Liver (tissue), 9 donors: ENCODE results near the gene CCNB2. TPM values are rescaled to one million over a fixed set of nuclear protein-coding genes. Genes with fewer than 3 reads are reported as not detected.

Source experiments
- DNase-seq: peaks from one replicate; pipeline ENCODE4 v3.0.0-alpha.2; 2017; ENCODE audit warnings: low spot score
- H3K27ac ChIP-seq, 2 donors: one replicate each; pipeline ENCODE4 v1.7.0; 2013; ENCODE audit warnings: inconsistent platforms in 2 of 2, low read length in 2 of 2, control low read depth in 1 of 2, low read depth in 1 of 2, mild to moderate bottlenecking in 1 of 2
- H3K27me3 ChIP-seq, 4 donors: one replicate each; pipeline versions ENCODE4 v1.6.1 to v1.7.0; 2013; ENCODE audit warnings: low read length in 3 of 4, inconsistent platforms in 1 of 4, mild to moderate bottlenecking in 1 of 4, moderate library complexity in 1 of 4; ENCODE audit not compliant: control insufficient read depth in 4 of 4, insufficient read depth in 4 of 4
- H3K36me3 ChIP-seq, 4 donors: one replicate each; pipeline versions ENCODE4 v1.6.1 to v1.7.0; 2013; ENCODE audit warnings: low read length in 3 of 4, mild to moderate bottlenecking in 3 of 4, low read depth in 1 of 4, moderate library complexity in 1 of 4; ENCODE audit not compliant: control insufficient read depth in 4 of 4, insufficient read depth in 3 of 4
- H3K4me1 ChIP-seq, 4 donors: one replicate each; pipeline versions ENCODE4 v1.6.1 to v1.7.0; 2013; ENCODE audit warnings: low read length in 3 of 4, mild to moderate bottlenecking in 3 of 4, moderate library complexity in 1 of 4; ENCODE audit not compliant: control insufficient read depth in 4 of 4, insufficient read depth in 4 of 4
- H3K4me3 ChIP-seq, 3 donors: one replicate each; pipeline versions ENCODE4 v1.6.1 to v1.7.0; 2013; ENCODE audit warnings: low read length in 3 of 3, control low read depth in 1 of 3, low read depth in 1 of 3, mild to moderate bottlenecking in 1 of 3
- H3K9ac ChIP-seq, 2 donors: one replicate each; pipeline ENCODE4 v1.7.0; 2013; ENCODE audit warnings: low read length in 2 of 2, mild to moderate bottlenecking in 2 of 2, moderate library complexity in 2 of 2, control low read depth in 1 of 2, low read depth in 1 of 2
- H3K9me3 ChIP-seq, 4 donors: one replicate each; pipeline versions ENCODE4 v1.6.1 to v1.7.0; 2013; ENCODE audit warnings: low read length in 3 of 4; ENCODE audit not compliant: control insufficient read depth in 4 of 4
- EGR1 ChIP-seq, 2 donors: IDR thresholded peaks; 2 replicates each; pipeline ENCODE4 v1.6.1; 2016 to 2018; ENCODE audit warnings: antibody characterized with exemption in 2 of 2, low read depth in 2 of 2
- FOXA1 ChIP-seq: IDR thresholded peaks from 2 replicates; pipeline ENCODE4 v1.6.1; 2016; ENCODE audit warnings: antibody characterized with exemption
- FOXA2 ChIP-seq: IDR thresholded peaks from 2 replicates; pipeline ENCODE4 v1.6.1; 2016; ENCODE audit warnings: antibody characterized with exemption
- GABPA ChIP-seq, 2 donors: IDR thresholded peaks in 1 of 2; conservative IDR thresholded peaks in 1 of 2; 2 replicates each; pipeline ENCODE4 v1.6.1; 2016; ENCODE audit warnings: antibody characterized with exemption in 2 of 2, mild to moderate bottlenecking in 1 of 2, moderate library complexity in 1 of 2
- HNF4A ChIP-seq, 2 donors: conservative IDR thresholded peaks; 2 replicates each; pipeline ENCODE4 v1.6.1; 2016; ENCODE audit warnings: antibody characterized with exemption in 2 of 2, mild to moderate bottlenecking in 2 of 2
- HNF4G ChIP-seq: IDR thresholded peaks from 2 replicates; pipeline ENCODE4 v1.6.1; 2016; ENCODE audit warnings: antibody characterized with exemption
- JUND ChIP-seq, 2 donors: IDR thresholded peaks; 2 replicates each; pipeline ENCODE4 v1.6.1; 2016; ENCODE audit warnings: antibody characterized with exemption in 2 of 2
- MAX ChIP-seq: IDR thresholded peaks from 2 replicates; pipeline ENCODE4 v1.6.1; 2016; ENCODE audit warnings: antibody characterized with exemption
- NR2F2 ChIP-seq: IDR thresholded peaks from 2 replicates; pipeline ENCODE4 v1.6.1; 2016; ENCODE audit warnings: antibody characterized with exemption
- RAD21 ChIP-seq, 2 donors: IDR thresholded peaks; 2 replicates each; pipeline ENCODE4 v1.6.1; 2016; ENCODE audit warnings: antibody characterized with exemption in 2 of 2, mild to moderate bottlenecking in 2 of 2
- RXRA ChIP-seq, 2 donors: IDR thresholded peaks; 2 replicates each; pipeline ENCODE4 v1.6.1; 2017 to 2018; ENCODE audit warnings: antibody characterized with exemption in 2 of 2, mild to moderate bottlenecking in 1 of 2
- SP1 ChIP-seq: IDR thresholded peaks from 2 replicates; pipeline ENCODE4 v1.6.1; 2018; ENCODE audit warnings: antibody characterized with exemption, mild to moderate bottlenecking
- TAF1 ChIP-seq: conservative IDR thresholded peaks from 2 replicates; pipeline ENCODE4 v1.6.1; 2016; ENCODE audit warnings: antibody characterized with exemption, mild to moderate bottlenecking
- YY1 ChIP-seq: IDR thresholded peaks from 2 replicates; pipeline ENCODE4 v1.6.1; 2016; ENCODE audit warnings: antibody characterized with exemption, mild to moderate bottlenecking
- WGBS: extraction: QIAGEN DNeasy Blood & Tissue Kit; methylation state at CpG from one replicate; pipeline ENCODE4 v1.1.7; 2013; 5-methylcytosine and 5-hydroxymethylcytosine counted together
- polyA plus RNA-seq, 2 donors: library from polyadenylated mRNA; stranded (reverse) in 1 of 2; unstranded in 1 of 2; fragments of 200-250 nt in 1 of 2; fragments of >200 nt in 1 of 2; fragmentation: Nextera tagmentation in 1 of 2; extraction: Ambion mirVana in 1 of 2; gene quantifications; one replicate each; pipeline versions ENCODE4 v1.2.1 to v1.2.3, GENCODE V29; 2013 to 2015
- total RNA-seq, 2 donors: library from RNA; depleted of rRNA; stranded (reverse); fragments of >200 nt; gene quantifications; one replicate each; pipeline ENCODE4 v1.2.3, GENCODE V29; 2014
- TF ChIP-seq, protein P1 (sequence below): IDR thresholded peaks from 2 replicates; pipeline ENCODE4 v1.6.1; 2016; ENCODE audit warnings: antibody characterized with exemption, mild to moderate bottlenecking
- TF ChIP-seq, protein P2 (sequence below): IDR thresholded peaks from 2 replicates; pipeline ENCODE4 v1.6.1; 2016; ENCODE audit warnings: antibody characterized with exemption
- TF ChIP-seq, protein P3 (sequence below): fragments of 150-350 bp; IDR thresholded peaks from 2 replicates; pipeline ENCODE4 v1.5.1; 2017; ENCODE audit warnings: improper control_type of control experiment, low read depth, low read length; ENCODE audit not compliant: missing input control
- donor health status: healthy.
- donor health status: healthy.
- donor health status: healthy.
- donor health status: healthy.
- donor health status: healthy.

CCNB2 gene
- total and polyA plus RNA-seq, 4 donors = 0.42 to 53.1 (median 2.0) TPM

- Histone ChIP-seq H3K9me3 (no peaks in the 10 kb centered on the region), H3K9ac (no peak overlapping the region), H3K4me3 (no peak overlapping the region), H3K27me3 (no peaks in the 10 kb centered on the region), H3K36me3 (peaks cover 2 to 27% (median 25%) of the 10 kb centered on the region in 4 donors), H3K4me1 (no peaks in the 10 kb centered on the region), H3K27ac (no peak overlapping the region)
- 78% methylated on average over 2 of the region's 2 CpGs for WGBS
- DNase-seq = no peak
- TF ChIP-seq GABPA (IDR thresholded peaks at IDR 0.05 in 1 of 2, conservative IDR thresholded peaks at IDR 0.05 in 1 of 2) (no peak), HNF4A (conservative IDR thresholded peaks at IDR 0.05) (no peak), FOXA2 (no peak), HNF4G (no peak), EGR1 (IDR thresholded peaks at IDR 0.05; ENCODE audit: low read depth in 2 of 2) (no peak), FOXA1 (no peak)
- TF ChIP-seq, protein P1, sequence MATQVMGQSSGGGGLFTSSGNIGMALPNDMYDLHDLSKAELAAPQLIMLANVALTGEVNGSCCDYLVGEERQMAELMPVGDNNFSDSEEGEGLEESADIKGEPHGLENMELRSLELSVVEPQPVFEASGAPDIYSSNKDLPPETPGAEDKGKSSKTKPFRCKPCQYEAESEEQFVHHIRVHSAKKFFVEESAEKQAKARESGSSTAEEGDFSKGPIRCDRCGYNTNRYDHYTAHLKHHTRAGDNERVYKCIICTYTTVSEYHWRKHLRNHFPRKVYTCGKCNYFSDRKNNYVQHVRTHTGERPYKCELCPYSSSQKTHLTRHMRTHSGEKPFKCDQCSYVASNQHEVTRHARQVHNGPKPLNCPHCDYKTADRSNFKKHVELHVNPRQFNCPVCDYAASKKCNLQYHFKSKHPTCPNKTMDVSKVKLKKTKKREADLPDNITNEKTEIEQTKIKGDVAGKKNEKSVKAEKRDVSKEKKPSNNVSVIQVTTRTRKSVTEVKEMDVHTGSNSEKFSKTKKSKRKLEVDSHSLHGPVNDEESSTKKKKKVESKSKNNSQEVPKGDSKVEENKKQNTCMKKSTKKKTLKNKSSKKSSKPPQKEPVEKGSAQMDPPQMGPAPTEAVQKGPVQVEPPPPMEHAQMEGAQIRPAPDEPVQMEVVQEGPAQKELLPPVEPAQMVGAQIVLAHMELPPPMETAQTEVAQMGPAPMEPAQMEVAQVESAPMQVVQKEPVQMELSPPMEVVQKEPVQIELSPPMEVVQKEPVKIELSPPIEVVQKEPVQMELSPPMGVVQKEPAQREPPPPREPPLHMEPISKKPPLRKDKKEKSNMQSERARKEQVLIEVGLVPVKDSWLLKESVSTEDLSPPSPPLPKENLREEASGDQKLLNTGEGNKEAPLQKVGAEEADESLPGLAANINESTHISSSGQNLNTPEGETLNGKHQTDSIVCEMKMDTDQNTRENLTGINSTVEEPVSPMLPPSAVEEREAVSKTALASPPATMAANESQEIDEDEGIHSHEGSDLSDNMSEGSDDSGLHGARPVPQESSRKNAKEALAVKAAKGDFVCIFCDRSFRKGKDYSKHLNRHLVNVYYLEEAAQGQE = no peak
- TF ChIP-seq, protein P2, sequence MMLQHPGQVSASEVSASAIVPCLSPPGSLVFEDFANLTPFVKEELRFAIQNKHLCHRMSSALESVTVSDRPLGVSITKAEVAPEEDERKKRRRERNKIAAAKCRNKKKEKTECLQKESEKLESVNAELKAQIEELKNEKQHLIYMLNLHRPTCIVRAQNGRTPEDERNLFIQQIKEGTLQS = no peak
Observed at GRCh38 chr15:59099162-59099685, 5.7 kb upstream of the CCNB2 start.

DNA sequence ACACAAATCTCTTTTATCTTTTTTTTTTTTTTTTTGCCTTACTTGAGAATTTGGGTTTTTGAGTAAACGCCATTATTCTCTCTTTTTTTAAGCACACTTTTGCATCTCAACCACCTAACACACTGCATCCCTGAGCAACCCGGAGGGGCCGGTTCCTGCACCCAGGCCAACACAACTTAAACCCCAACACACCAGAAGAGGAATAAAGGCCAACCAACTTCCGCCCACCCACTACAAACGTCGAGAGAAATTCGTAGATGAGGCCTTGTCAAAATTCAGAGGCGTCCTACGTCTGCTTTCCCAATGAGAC lies 389 bp upstream of the CCNB2 start:
- no peak for DNase-seq
- peaks cover 0 to 5% (median 3%) of the 10 kb centered on the region in 4 donors for H3K36me3 ChIP-seq
- H3K9ac ChIP-seq = peak overlapping the region in 1 of 2 donors; percentile 26
- no peaks in the 10 kb centered on the region for H3K9me3 ChIP-seq
- H3K27ac ChIP-seq = no peak overlapping the region
- no peak for TF ChIP-seq RXRA (IDR thresholded peaks at IDR 0.05)
- TF ChIP-seq EGR1 (IDR thresholded peaks at IDR 0.05; ENCODE audit: low read depth in 2 of 2) = no peak
- TF ChIP-seq, protein P3, sequence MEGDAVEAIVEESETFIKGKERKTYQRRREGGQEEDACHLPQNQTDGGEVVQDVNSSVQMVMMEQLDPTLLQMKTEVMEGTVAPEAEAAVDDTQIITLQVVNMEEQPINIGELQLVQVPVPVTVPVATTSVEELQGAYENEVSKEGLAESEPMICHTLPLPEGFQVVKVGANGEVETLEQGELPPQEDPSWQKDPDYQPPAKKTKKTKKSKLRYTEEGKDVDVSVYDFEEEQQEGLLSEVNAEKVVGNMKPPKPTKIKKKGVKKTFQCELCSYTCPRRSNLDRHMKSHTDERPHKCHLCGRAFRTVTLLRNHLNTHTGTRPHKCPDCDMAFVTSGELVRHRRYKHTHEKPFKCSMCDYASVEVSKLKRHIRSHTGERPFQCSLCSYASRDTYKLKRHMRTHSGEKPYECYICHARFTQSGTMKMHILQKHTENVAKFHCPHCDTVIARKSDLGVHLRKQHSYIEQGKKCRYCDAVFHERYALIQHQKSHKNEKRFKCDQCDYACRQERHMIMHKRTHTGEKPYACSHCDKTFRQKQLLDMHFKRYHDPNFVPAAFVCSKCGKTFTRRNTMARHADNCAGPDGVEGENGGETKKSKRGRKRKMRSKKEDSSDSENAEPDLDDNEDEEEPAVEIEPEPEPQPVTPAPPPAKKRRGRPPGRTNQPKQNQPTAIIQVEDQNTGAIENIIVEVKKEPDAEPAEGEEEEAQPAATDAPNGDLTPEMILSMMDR = no peak
- TF ChIP-seq NR2F2 = no peak
- TF ChIP-seq JUND (IDR thresholded peaks at IDR 0.05) = no peak
- TF ChIP-seq HNF4A (conservative IDR thresholded peaks at IDR 0.05) = no peak
- TF ChIP-seq FOXA2 = no peak
- no peak for TF ChIP-seq TAF1
- TF ChIP-seq, protein P2 = no peak
- TF ChIP-seq YY1 = no peak
- no peak for TF ChIP-seq HNF4G
- no peak for TF ChIP-seq RAD21 (IDR thresholded peaks at IDR 0.05)
- TF ChIP-seq SP1 = no peak
- TF ChIP-seq MAX = no peak
- no peak for TF ChIP-seq GABPA (IDR thresholded peaks at IDR 0.05 in 1 of 2, conservative IDR thresholded peaks at IDR 0.05 in 1 of 2)
- H3K27me3 ChIP-seq = no peaks in the 10 kb centered on the region
- WGBS = 5% methylated on average over 9 of the region's 9 CpGs
- H3K4me3 ChIP-seq = peak overlapping the region; percentile 9 to 83 (median 53)
- H3K4me1 ChIP-seq = peaks cover 0 to 15% (median 7%) of the 10 kb centered on the region in 4 donors
